ENCODE measurements around the gene SCGB3A1.

GRCh38 chr5:180613188-180613813, 22.0 kb upstream of the SCGB3A1 start:
- TF ChIP-seq, protein P1, sequence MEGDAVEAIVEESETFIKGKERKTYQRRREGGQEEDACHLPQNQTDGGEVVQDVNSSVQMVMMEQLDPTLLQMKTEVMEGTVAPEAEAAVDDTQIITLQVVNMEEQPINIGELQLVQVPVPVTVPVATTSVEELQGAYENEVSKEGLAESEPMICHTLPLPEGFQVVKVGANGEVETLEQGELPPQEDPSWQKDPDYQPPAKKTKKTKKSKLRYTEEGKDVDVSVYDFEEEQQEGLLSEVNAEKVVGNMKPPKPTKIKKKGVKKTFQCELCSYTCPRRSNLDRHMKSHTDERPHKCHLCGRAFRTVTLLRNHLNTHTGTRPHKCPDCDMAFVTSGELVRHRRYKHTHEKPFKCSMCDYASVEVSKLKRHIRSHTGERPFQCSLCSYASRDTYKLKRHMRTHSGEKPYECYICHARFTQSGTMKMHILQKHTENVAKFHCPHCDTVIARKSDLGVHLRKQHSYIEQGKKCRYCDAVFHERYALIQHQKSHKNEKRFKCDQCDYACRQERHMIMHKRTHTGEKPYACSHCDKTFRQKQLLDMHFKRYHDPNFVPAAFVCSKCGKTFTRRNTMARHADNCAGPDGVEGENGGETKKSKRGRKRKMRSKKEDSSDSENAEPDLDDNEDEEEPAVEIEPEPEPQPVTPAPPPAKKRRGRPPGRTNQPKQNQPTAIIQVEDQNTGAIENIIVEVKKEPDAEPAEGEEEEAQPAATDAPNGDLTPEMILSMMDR (IDR thresholded peaks at IDR 0.05): no peak
- TF ChIP-seq POLR2AphosphoS5 (IDR thresholded peaks at IDR 0.05) (no peak), POLR2A (IDR thresholded peaks at IDR 0.05) (no peak)

Measured in prostate gland (tissue), 2 donors.